GM12878 (cell line): ENCODE measurements around the gene INO80C. TPM values are rescaled to one million over a fixed set of nuclear protein-coding genes. Genes with fewer than 3 reads are reported as not detected.

ENCODE experiments used
- ATAC-seq: fragments of 200-7000 bp; cut with Tn5 transposase; 3 replicates; pipeline ENCODE4 v1.9.1; 2020; ENCODE audit warnings: mild to moderate bottlenecking, moderate library complexity
- BruUV-seq: library from RNA; stranded (reverse); fragments of 400-500 nt; replicated peaks from 2 replicates; lab custom pipeline; 2021; lab: Mats Ljungman, UMichigan
- CTCF ChIA-PET: fragments of 300-600 bp; sonication (Branson Sonifier 250); formaldehyde crosslinking; extraction: SDS; loops from one replicate; lab custom pipeline; 2021; ENCODE audit warnings: inconsistent platforms; lab: Yijun Ruan, JAX
- POLR2A ChIA-PET: fragments of 350-600 bp; formaldehyde crosslinking; extraction: SDS; loops from one replicate; lab custom pipeline; 2021; ENCODE audit warnings: inconsistent platforms; lab: Charles Lee
- RAD21 ChIA-PET: fragments of 300-600 bp; sonication (Branson Sonifier 250); formaldehyde crosslinking; loops from one replicate; lab custom pipeline; 2023; ENCODE audit warnings: antibody characterized with exemption; ENCODE audit not compliant: unreplicated experiment; lab: Charles Lee
- SMC1A ChIA-PET: fragments of 300-600 bp; sonication (Branson Sonifier 250); formaldehyde crosslinking; loops from one replicate; lab custom pipeline; 2023; ENCODE audit not compliant: unreplicated experiment, uncharacterized antibody; lab: Charles Lee
- DNase-seq: peaks from one replicate; pipeline ENCODE4 v3.0.0-alpha.2; 2011; ENCODE audit warnings: low read depth, low spot score
- FAIRE-seq: peaks from 3 replicates; lab custom pipeline; 2011; peaks lifted over from hg19 to GRCh38; lab: Jason Lieb, UNC
- H2AFZ ChIP-seq: 2 replicates; pipeline ENCODE4 v1.6.0; 2011; ENCODE audit warnings: low read depth, low read length, control low read depth; ENCODE audit not compliant: control insufficient read depth
- H3K27ac ChIP-seq: 2 replicates; pipeline ENCODE4 v1.5.1; 2011; ENCODE audit warnings: control low read depth; ENCODE audit not compliant: control insufficient read depth, insufficient read depth
- H3K27me3 ChIP-seq, 2 experiments: replicated peaks in 1 of 2; 2 replicates each; pipeline versions ENCODE4 v1.6.0 to v1.6.1; 2011; ENCODE audit warnings: low read length in 1 of 2; ENCODE audit not compliant: control insufficient read depth in 2 of 2, insufficient read depth in 2 of 2
- H3K36me3 ChIP-seq, 2 experiments: 2 replicates each; pipeline ENCODE4 v1.5.1; 2011; ENCODE audit warnings: low read length in 1 of 2; ENCODE audit not compliant: control insufficient read depth in 2 of 2, insufficient read depth in 2 of 2
- H3K4me1 ChIP-seq: 2 replicates; pipeline ENCODE4 v1.6.1; 2011; ENCODE audit warnings: mild to moderate bottlenecking, low read length, moderate library complexity, mixed read lengths; ENCODE audit not compliant: control insufficient read depth, insufficient read depth
- H3K4me2 ChIP-seq: 2 replicates; pipeline ENCODE4 v1.6.0; 2011; ENCODE audit warnings: control low read depth; ENCODE audit not compliant: control insufficient read depth, insufficient read depth
- H3K4me3 ChIP-seq: fragments of 200-600 bp; sonication (generic); 2 replicates; pipeline ENCODE4 v1.5.1; 2016
- H3K79me2 ChIP-seq: 2 replicates; pipeline ENCODE4 v1.6.0; 2011; ENCODE audit warnings: low read length; ENCODE audit not compliant: control insufficient read depth, insufficient read depth
- H3K9ac ChIP-seq: 2 replicates; pipeline ENCODE4 v1.8.0; 2011; ENCODE audit warnings: low read length, control low read depth, mixed read lengths; ENCODE audit not compliant: control insufficient read depth, insufficient read depth
- H3K9me3 ChIP-seq: replicated peaks from 3 replicates; pipeline ENCODE4 v1.5.1; 2011; ENCODE audit warnings: mild to moderate bottlenecking, low read length; ENCODE audit not compliant: control insufficient read depth, insufficient read depth
- H4K20me1 ChIP-seq: 2 replicates; pipeline ENCODE4 v1.6.0; 2011; ENCODE audit not compliant: control insufficient read depth, insufficient read depth
- IKZF1 ChIP-seq: fragments of 450-650 bp; conservative IDR thresholded peaks from 2 replicates; pipeline ENCODE4 v1.6.1; 2017; ENCODE audit warnings: antibody characterized with exemption, mild to moderate bottlenecking
- JUND ChIP-seq: IDR thresholded peaks from 2 replicates; pipeline ENCODE4 v1.6.1; 2012; ENCODE audit warnings: low read depth, mild to moderate bottlenecking, low read length, improper control_type of control experiment, moderate library complexity
- PAX5 ChIP-seq: IDR thresholded peaks from 2 replicates; pipeline ENCODE4 v1.6.1; 2011; ENCODE audit warnings: low read depth, low read length, borderline replicate concordance
- RFX5 ChIP-seq: IDR thresholded peaks from 2 replicates; pipeline ENCODE4 v1.6.1; 2011; ENCODE audit warnings: low read depth, low read length, improper control_type of control experiment
- SP1 ChIP-seq: IDR thresholded peaks from one replicate; pipeline ENCODE4 v1.6.1; 2011; ENCODE audit warnings: low read depth, low read length
- ZNF217 ChIP-seq: fragments of 450-650 bp; IDR thresholded peaks from 2 replicates; pipeline ENCODE4 v1.6.1; 2017; ENCODE audit warnings: antibody characterized with exemption, mild to moderate bottlenecking
- WGBS: methylation state at CpG from one replicate; pipeline ENCODE4 v1.1.6; 2016; ENCODE audit warnings: low lambda C conversion rate; ENCODE audit not compliant: insufficient replicate concordance, insufficient coverage; ENCODE audit errors: missing lambda C conversion rate; 5-methylcytosine and 5-hydroxymethylcytosine counted together
- in situ Hi-C: fragments of 300-500 bp; cut with MboI; formaldehyde crosslinking; loops from 9 replicates; pipeline ENCODE4 v1.14.3; 2018; ENCODE audit warnings: mixed read lengths
- intact Hi-C: fragments of 100-400 bp; cut with micrococcal nuclease; formaldehyde crosslinking; loops from one replicate; pipeline ENCODE4 v1.14.2; 2022; ENCODE audit not compliant: unreplicated experiment
- polyA plus RNA-seq, 11 experiments: library from polyadenylated mRNA; depleted of rRNA in 4 of 11; unstranded in 6 of 11; stranded (reverse) in 5 of 11; fragments of >200 nt; fragmentation: Nextera tagmentation in 4 of 11; fragmentation: Illumina TruSeq in 1 of 11; extraction: Ambion mirVana in 4 of 11; extraction: Trizol in 1 of 11; gene quantifications; 1 replicate in 1 of 11; 2 replicates in 10 of 11; pipeline versions ENCODE4 v1.2.1 to v1.2.3, GENCODE V29; 2011 to 2016; ENCODE audit warnings: inconsistent platforms in 2 of 11, missing spikeins in 2 of 11, low read depth in 1 of 11
- total RNA-seq, 4 experiments: library from RNA; depleted of rRNA in 3 of 4; stranded (reverse); fragments of >200 nt in 3 of 4; fragmentation: Illumina TruSeq in 1 of 4; extraction: Trizol in 1 of 4; gene quantifications; 2 replicates each; pipeline versions ENCODE4 v1.2.1 to v1.2.3, GENCODE V29; 2013 to 2021
- TF ChIP-seq, protein P1 (sequence below): IDR thresholded peaks from 2 replicates; pipeline ENCODE4 v1.6.1; 2012; ENCODE audit warnings: improper control_type of control experiment, low read depth, low read length; ENCODE audit not compliant: insufficient replicate concordance

The INO80C gene
- total and polyA plus RNA-seq, 10 of the 15 experiments (the other 5 are each of a cell fraction or from before 2014, with no cell fraction given): 9.9 to 43.2 (median 30.1) TPM

DNA sequence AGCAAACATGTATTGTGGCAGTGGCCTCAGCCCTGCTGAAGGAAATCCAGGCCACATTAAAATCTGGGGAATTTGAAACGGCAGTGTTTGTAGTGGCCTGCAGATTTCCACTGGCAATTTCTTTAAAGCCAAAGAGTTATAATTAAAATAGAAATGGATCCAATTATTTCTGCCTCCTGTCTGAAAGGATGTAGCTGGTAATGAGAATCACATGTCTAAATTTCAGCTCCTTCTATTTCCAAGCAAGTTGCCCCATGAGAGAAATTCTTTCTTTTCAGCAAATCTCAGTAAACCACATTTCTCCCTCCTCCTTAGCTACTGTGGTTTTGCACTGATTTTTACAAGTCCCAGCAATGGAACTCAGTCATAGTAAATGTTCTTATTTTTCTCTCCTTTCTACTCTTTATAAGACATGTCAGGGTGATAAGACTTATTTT lies 65.2 kb downstream of the INO80C start:
- in situ Hi-C loops: no loop called here
- BruUV-seq: no TSS peak
- Histone ChIP-seq H3K27ac (no peak overlapping the region), H3K36me3 (no peaks in the 10 kb centered on the region)
- no peak for DNase-seq
- 0% methylated on average over 1 of the region's 1 CpG for WGBS
- CTCF ChIA-PET: interaction anchor here (1.3 kb wide), 1 partner anchor 10 kb away, joined by 7 read pairs; no protein-coding TSS in a partner anchor
- no peak for TF ChIP-seq SP1
- no peak for TF ChIP-seq PAX5
- TF ChIP-seq IKZF1: no peak
- TF ChIP-seq RFX5: no peak
- TF ChIP-seq JUND: no peak
- no peak for TF ChIP-seq ZNF217
- TF ChIP-seq, protein P1, sequence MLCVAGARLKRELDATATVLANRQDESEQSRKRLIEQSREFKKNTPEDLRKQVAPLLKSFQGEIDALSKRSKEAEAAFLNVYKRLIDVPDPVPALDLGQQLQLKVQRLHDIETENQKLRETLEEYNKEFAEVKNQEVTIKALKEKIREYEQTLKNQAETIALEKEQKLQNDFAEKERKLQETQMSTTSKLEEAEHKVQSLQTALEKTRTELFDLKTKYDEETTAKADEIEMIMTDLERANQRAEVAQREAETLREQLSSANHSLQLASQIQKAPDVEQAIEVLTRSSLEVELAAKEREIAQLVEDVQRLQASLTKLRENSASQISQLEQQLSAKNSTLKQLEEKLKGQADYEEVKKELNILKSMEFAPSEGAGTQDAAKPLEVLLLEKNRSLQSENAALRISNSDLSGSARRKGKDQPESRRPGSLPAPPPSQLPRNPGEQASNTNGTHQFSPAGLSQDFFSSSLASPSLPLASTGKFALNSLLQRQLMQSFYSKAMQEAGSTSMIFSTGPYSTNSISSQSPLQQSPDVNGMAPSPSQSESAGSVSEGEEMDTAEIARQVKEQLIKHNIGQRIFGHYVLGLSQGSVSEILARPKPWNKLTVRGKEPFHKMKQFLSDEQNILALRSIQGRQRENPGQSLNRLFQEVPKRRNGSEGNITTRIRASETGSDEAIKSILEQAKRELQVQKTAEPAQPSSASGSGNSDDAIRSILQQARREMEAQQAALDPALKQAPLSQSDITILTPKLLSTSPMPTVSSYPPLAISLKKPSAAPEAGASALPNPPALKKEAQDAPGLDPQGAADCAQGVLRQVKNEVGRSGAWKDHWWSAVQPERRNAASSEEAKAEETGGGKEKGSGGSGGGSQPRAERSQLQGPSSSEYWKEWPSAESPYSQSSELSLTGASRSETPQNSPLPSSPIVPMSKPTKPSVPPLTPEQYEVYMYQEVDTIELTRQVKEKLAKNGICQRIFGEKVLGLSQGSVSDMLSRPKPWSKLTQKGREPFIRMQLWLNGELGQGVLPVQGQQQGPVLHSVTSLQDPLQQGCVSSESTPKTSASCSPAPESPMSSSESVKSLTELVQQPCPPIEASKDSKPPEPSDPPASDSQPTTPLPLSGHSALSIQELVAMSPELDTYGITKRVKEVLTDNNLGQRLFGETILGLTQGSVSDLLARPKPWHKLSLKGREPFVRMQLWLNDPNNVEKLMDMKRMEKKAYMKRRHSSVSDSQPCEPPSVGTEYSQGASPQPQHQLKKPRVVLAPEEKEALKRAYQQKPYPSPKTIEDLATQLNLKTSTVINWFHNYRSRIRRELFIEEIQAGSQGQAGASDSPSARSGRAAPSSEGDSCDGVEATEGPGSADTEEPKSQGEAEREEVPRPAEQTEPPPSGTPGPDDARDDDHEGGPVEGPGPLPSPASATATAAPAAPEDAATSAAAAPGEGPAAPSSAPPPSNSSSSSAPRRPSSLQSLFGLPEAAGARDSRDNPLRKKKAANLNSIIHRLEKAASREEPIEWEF: no peak
- TF ChIP-seq, all 136 proteins: peak for 0
- no peaks in the 10 kb centered on the region for H3K9me3 ChIP-seq
- no peaks in the 10 kb centered on the region for H3K79me2 ChIP-seq
- FAIRE-seq: no peak
- H3K9ac ChIP-seq: no peak overlapping the region
- H4K20me1 ChIP-seq: no peaks in the 10 kb centered on the region
- ChIA-PET SMC1A (no interaction called here), RAD21 (no interaction called here), POLR2A (no interaction called here)
- no peak overlapping the region for H3K4me2 ChIP-seq
- no peak for ATAC-seq
- no peak overlapping the region for H3K4me3 ChIP-seq
- intact Hi-C loops: no loop called here
- H2AFZ ChIP-seq: no peak overlapping the region
- H3K4me1 ChIP-seq: no peaks in the 10 kb centered on the region
- H3K27me3 ChIP-seq: no peaks in the 10 kb centered on the region
